HUDEP-2 (cell line): ENCODE results near the gene PCSK6.

Experiments used
- DNase-seq, 76 experiments: peaks; one replicate each; lab custom pipeline; 2025; ENCODE audit not compliant: unreplicated experiment in 76 of 76; lab: John Stamatoyannopoulos, UW

PCSK6 gene

DNA sequence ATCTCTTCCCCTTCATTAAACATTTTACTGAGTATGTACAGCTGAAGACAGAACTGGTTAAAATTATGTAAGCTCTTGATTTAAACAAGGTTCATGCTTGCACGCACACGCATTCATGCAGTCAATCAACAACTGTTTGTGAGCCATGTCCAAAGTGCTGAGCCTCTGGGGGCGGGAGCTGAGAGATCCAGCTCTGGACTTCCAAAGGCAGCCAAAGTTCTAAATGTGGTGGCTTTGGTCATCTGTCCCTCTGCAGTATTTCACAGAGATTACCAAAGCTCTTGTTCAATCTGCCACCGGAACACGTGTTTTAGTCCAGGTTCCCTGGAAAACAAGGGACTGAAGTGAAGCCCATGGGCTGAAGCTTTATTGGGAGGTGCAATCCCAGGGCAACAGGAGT lies 142.1 kb downstream of the PCSK6 start:
- no peak for DNase-seq

- DNase-seq, result no peak
Observed at GRCh38 chr15:101346928-101347327, 142.6 kb downstream of the PCSK6 start.

- DNase-seq, result no peak
Observed at GRCh38 chr15:101342056-101342455, 147.5 kb downstream of the PCSK6 start.

GRCh38 chr15:101338502-101339057 lies 150.9 kb downstream of the PCSK6 start:
- DNase-seq, result no peak

GRCh38 chr15:101337976-101338375 lies 151.5 kb downstream of the PCSK6 start:
- no peak for DNase-seq

DNA sequence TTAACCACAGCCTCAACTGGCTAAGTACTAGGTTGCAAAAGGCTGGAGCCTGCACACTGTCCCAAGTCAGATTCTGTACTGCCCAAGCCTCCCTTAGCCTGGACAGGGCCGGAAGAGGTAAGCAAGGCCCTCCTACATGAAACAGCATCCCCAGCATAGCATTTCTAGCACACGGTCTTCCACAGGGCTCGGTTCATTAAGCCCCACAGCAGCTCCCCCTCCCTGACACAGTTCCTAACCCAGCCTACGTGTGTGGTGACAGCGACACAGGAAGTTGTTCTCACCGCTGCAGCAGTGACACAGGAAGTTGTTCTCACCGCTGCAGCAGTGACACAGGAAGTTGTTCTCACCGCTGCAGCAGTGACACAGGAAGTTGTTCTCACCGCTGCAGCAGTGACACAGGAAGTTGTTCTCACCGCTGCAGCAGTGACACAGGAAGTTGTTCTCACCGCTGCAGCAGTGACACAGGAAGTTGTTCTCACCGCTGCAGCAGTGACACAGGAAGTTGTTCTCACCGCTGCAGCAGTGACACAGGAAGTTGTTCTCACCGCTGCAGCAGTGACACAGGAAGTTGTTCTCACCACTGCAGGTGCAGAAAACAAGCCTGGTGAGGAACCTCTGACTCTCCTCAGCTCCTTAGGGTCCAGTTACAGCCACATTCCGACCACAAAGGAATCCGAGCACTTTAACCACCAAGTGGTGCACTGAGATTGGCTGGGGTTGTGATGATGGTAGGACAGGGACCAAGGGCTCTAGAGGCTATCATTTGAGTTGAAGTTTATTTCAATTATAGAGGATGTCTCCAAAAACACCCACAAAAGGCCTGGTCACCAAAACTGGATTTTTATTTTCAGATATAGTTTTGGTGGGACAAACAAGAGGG lies 155.4 kb downstream of the PCSK6 start:
- peak in 25 of 76 experiments; percentile 2 to 40 (median 8) for DNase-seq

GRCh38 chr15:101332061-101332467 lies 157.4 kb downstream of the PCSK6 start:
- no peak for DNase-seq

- no peak for DNase-seq
Observed at GRCh38 chr15:101329867-101330380, 159.6 kb downstream of the PCSK6 start.

DNA sequence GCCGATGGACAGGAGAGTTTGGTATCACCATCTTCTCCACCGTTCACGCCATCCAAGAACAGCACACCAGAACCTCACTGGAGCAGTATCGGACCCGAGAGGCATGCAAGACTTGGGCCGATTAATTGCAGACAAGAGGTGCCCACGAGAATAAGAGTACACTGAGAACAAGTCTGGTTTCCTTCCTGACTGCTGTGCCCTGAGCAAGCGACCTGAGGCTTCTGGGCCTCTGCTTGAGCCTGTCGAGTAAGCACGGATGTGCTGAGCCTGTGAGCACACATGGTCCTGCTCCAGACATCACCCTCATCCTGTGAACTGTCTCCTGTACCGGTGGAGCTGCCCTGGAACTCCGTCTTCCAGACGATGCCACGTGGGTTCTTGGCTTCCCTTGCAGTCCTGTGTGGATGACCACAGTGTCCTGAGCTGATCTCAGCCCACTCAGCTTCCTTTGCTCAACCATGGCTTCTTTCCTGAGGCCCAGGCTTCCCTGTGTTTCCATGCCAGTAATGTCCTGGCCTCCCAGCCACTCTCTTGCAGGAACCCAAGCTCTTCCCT lies 160.1 kb downstream of the PCSK6 start:
- DNase-seq, result no peak

DNA sequence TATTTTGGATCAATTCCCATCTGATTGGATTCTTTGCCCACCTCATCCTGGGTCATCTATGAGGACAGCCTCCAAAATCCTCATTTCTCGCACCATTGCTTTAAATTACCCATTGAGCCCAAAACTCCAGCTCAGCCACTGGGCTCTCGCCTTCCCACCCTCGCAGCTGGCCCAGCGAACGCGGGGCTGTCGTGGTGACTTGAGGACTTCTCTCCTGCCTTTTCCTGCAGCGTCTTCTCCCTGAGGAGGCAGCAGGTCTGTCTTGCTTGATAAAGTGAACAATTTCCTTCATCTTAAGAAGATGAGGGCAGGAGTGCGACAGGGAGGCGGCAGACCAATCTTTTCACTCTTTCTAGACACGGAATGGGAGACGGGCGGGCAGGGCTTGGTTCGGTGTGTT lies 161.5 kb downstream of the PCSK6 start:
- no peak for DNase-seq

DNA sequence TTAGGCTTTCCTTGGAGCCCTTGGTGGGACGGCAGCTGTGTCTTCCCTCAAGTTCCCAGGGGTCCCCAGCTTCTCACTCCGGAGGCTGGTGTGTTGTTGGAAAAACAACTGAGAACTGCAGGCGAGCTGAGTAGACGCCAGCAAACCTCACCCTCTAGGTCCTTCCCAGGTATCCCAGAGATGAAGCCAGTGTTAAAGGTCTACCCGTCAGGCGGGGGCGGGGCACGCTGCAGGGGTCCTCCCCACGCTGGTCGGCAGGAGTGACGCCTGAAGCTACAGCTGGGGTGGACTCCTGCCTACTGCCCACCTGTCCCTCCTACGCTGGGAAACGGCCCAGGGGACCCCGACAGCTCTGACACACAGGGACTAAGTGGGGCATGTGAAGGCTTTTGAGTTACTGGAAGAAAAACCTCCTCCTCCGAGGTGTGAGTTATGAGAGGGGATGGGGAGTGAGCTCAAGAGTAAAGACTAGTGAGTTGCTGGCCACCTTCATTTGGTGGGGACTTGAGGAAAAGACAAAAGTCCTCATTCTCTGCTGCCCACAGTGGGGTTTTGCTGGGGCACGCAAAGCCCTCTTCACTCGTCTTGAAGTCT lies 162.3 kb downstream of the PCSK6 start:
- DNase-seq, result no peak

- no peak for DNase-seq
Observed at GRCh38 chr15:101326462-101327146, 162.9 kb downstream of the PCSK6 start.

GRCh38 chr15:101326026-101326315 lies 163.5 kb downstream of the PCSK6 start:
- no peak for DNase-seq

- no peak for DNase-seq
Observed at GRCh38 chr15:101325263-101326025, 164.1 kb downstream of the PCSK6 start.

DNA sequence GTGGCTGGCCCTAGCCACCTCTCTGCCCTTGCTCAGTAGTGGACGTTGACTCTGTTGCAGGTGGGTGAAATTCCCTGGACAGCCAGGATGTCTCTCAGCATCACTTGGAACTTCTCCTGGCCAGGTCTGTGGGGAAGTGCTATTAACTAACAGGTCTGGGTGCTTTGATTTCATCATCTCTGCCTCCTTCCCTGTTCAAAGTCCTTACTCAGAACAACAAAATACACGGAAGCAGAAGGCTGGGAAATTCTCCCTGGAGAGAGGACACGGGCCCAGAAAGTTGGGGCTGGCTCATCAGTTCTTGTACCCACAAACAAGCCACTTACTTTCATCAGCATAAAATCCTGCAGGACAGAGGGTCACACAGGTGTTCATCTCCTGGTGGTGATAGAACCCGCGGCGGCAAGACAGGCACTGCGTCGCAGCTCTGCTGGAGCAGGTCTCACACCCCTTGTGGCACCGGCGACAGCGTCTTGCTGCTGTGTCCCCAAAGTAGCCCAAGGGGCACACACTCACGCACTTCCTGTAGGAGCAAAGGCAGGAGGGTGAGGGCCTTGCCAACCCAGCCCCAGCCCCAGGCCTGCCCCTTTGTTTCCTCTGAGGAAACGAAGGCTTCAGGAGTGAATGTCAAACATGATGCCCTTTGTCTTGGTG lies 164.9 kb downstream of the PCSK6 start:
- DNase-seq, result no peak

GRCh38 chr15:101323793-101324523 lies 165.5 kb downstream of the PCSK6 start:
- DNase-seq, result no peak

GRCh38 chr15:101322854-101323477 lies 166.5 kb downstream of the PCSK6 start:
- DNase-seq, result no peak

- no peak for DNase-seq
Observed at GRCh38 chr15:101322016-101322695, 167.4 kb downstream of the PCSK6 start.
